LNCAP (cell line): ENCODE measurements around the gene FLT3LG.

Experiments
- TF ChIP-seq, protein P1 (sequence below): fragments of 450-650 bp; IDR thresholded peaks from 2 replicates; pipeline ENCODE4 v1.5.1; 2017; ENCODE audit warnings: mild to moderate bottlenecking

FLT3LG gene

DNA sequence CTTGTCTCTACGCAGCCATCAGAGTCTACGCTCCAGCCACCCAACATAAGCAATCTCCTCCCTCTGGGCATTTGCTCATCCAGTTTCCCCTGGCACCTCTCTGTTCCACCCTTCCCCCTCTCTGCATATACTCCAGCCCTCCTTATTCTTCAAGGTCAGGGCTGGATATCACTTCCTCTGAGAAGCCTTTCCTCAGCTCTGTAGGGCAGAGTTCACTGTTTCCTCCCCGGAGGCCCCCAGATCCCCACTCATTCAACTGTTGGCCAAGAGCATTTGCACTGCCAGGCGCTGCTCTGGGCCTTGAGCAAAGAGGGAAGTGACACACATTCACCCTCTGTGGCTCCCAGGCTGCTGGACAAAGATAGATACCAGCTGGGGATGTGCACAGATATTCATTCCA is 41.8 kb downstream of the FLT3LG start:
- TF ChIP-seq, protein P1, sequence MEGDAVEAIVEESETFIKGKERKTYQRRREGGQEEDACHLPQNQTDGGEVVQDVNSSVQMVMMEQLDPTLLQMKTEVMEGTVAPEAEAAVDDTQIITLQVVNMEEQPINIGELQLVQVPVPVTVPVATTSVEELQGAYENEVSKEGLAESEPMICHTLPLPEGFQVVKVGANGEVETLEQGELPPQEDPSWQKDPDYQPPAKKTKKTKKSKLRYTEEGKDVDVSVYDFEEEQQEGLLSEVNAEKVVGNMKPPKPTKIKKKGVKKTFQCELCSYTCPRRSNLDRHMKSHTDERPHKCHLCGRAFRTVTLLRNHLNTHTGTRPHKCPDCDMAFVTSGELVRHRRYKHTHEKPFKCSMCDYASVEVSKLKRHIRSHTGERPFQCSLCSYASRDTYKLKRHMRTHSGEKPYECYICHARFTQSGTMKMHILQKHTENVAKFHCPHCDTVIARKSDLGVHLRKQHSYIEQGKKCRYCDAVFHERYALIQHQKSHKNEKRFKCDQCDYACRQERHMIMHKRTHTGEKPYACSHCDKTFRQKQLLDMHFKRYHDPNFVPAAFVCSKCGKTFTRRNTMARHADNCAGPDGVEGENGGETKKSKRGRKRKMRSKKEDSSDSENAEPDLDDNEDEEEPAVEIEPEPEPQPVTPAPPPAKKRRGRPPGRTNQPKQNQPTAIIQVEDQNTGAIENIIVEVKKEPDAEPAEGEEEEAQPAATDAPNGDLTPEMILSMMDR, result no peak

DNA sequence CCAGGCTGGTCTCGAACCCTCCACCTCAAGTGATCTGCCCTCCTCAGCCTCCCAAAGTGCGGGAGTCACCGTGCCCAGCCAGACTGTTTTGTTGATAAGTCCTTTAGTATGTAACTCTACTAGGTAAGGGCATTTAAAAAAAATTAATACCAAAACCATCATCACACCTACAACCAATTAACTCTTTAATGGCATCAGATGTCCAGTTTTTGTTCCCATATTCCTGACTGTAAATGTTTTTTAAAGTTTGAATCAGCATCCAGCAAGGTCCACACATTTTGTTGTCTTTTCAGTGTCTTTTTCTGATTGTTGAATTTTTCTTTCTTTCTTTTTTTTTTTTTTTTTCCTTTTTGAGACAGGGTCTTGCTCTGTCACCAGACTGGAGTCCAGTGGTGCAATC is 44.0 kb downstream of the FLT3LG start:
- TF ChIP-seq, protein P1, result no peak

DNA sequence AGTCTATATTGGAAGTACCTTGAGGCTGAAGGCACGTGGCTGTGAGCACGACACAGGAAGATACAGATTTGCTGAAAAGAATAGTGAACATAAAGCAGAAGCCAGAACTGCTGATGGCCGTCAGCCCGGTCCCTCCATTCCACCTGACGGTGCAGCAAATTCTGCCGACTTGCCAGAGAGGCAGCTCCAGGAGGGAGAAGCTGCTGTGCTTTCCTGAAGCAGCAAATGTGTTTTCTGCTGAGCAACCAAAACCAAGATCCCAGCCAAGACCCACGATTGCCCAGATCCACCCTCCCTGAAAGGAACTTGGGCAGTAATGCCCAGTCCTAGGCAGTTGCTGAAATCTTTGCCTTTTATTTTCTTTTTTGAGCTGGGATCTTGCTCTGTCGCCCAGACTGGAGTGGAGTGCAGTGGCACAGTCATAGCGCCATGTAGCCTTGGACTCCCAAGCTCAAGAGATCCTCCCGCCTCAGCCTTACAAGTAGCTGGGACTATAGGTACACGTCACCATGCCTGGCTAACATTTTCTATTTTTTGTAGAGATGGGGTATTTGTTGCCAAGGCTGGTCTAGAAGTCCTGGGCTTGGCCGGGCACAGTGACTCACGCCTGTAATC is 46.8 kb downstream of the FLT3LG start:
- TF ChIP-seq, protein P1, result no peak

DNA sequence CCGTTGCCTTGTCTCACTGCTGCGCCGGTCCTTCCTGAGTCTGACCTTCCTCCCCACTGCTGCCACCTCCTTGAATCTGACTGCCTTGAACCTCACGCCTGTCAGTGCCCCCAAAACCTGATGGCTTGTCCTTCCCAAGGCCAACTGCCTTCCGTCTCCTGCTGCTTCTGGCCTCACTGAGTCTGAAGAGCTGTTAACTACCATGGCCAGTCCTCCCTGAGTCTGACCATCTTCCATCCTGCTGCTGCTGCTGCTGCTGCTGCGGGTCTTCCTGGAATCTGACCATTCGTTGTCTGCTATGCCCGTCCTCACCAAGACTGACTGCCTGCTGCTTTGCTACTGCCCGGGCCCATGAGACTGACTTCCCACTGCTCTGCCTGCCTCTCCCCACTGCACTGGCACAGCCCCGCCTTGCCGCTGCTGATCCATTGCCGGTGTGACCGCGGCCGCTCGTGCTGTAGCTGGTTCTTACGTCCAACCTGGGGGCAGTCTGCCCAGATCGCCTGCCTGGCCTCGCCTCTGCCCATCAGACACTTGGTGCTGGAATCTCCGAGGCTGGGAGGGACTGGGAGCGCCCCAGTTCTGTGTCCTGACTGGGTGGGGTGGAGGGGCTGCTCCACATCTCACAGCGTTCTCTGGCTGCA is 50.9 kb downstream of the FLT3LG start:
- TF ChIP-seq, protein P1, result no peak

DNA sequence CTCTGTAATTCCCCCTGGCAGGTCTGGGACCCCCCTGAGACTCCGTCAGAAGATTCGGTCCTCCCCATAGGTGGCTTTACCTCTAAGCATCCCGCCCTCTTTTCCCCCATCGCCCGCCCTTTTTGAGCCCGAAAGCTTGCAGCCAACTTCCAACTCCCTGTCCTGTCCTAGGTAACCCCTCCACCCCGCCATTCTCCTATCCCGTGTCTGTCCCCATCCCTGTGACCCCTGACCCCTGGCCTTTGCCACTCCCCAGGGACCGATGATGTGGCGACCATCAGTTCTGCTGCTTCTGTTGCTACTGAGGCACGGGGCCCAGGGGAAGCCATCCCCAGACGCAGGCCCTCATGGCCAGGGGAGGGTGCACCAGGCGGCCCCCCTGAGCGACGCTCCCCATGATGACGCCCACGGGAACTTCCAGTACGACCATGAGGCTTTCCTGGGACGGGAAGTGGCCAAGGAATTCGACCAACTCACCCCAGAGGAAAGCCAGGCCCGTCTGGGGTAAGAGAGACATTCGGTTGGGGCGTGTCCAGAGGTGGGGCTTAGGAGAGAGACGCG is 54.3 kb downstream of the FLT3LG start:
- TF ChIP-seq, protein P1, result no peak

DNA sequence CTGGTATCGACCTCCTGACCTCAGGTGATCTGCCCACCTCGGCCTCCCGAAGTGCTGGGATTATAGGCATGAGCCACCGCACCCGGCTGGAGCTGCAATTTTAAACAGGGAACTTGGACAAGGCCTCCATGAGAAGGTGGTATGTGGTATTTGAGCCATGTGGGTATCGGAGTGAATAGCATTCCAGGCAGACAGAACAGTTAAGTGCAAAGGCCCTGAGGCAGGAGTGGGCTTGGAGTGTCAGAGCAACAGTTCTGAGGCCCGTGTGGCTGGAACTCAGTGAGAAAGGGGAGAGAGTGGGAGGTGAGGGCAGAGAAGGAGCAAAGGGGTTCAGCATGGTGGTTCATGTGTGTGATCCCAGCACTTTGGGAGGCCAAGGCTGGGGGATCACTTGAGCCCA is 56.7 kb downstream of the FLT3LG start:
- TF ChIP-seq, protein P1, result no peak

DNA sequence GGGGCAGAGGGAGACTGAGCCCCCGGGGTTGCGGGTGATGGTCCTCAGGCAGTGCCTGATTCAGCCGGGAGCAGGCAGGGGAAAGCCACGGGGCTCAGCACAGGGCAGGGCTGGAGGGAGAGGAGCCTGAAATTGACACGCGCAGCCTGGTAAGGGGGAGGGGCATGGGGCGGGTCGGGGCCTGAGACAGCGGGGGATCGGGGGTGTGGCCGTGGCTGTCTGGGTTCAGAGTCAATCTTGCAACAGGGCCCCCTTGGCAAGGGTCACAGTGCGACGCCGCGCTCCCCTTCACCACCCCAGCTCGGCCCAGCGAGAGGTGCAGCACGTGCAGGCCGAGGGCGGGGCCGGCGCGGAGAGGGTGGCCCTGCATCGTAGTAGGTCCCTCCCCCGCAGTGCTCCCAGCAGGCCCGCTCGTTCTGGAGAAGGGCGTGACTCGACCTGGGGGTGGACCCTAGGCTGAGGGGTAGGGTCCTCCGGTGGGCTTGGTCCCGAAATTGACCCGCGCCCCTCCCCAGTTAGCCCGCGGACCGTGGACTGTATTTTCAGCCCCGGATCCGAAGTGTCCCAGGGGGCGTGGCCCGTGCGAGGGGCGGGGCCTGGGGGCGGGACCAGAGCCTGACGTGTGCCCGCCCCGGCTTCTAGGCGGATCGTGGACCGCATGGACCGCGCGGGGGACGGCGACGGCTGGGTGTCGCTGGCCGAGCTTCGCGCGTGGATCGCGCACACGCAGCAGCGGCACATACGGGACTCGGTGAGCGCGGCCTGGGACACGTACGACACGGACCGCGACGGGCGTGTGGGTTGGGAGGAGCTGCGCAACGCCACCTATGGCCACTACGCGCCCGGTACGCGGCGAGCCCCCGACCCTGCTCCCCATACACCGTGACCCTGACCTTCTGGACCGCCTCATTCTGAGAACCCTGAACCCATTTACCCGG is 59.8 kb downstream of the FLT3LG start:
- TF ChIP-seq, protein P1, result peak; percentile 50
